Measurements from ENCODE around the gene SLC51B.

Gene SLC51B

GRCh38 chr15:65101891-65102708 lies 56.9 kb downstream of the SLC51B start:
- DNase-seq: no peak

GRCh38 chr15:65102912-65103311 lies 57.7 kb downstream of the SLC51B start:
- DNase-seq: no peak

Data from NCI-H524 treated with DMSO at 0.1 percent for 48 hours (cell line).